Cardiac septum (tissue), 1 donor: ENCODE results near the gene GPC5. TPM values are rescaled to one million over a fixed set of nuclear protein-coding genes. Genes with fewer than 3 reads are reported as not detected.
"Not testable (repeated sequence)": the region's sequence is repeated elsewhere in the genome, so short reads cannot be mapped to it uniquely, and the experiment has no call there.

Experiments
- DNase-seq: peaks from one replicate; pipeline ENCODE4 v3.0.0-alpha.2; 2020; ENCODE audit warnings: low spot score
- intact Hi-C: fragments of 100-400 bp; cut with DNase I; formaldehyde crosslinking; loops from one replicate; pipeline ENCODE4 v1.14.0; 2022
- total RNA-seq: library from RNA; stranded (reverse); fragmentation: NEBNext Ultra II Directional; extraction: Animal tissue kit (Norgen Biotek cat#: 25700); gene quantifications from one replicate; pipeline ENCODE4 v1.2.1, GENCODE V29; 2021
- donor health status: DM: no; HTN: no; CAD: no.

GPC5 gene
- total RNA-seq, 1 donor from 2014 or later = 0.86 TPM

- no peak for DNase-seq
- intact Hi-C loops = no loop called here
Observed at GRCh38 chr13:92513672-92514071, 1115.3 kb downstream of the GPC5 start.

GRCh38 chr13:92514420-92515125 is 1116.2 kb downstream of the GPC5 start:
- DNase-seq = no peak
- intact Hi-C loops = no loop called here

GRCh38 chr13:92516878-92517277 is 1118.5 kb downstream of the GPC5 start:
- intact Hi-C loops, DNase-seq: not testable (repeated sequence)

GRCh38 chr13:92518622-92519021 is 1120.2 kb downstream of the GPC5 start:
- DNase-seq, intact Hi-C loops: not testable (repeated sequence)

GRCh38 chr13:92530364-92530763 is 1131.9 kb downstream of the GPC5 start:
- intact Hi-C loops = no loop called here
- no peak for DNase-seq

- DNase-seq = no peak
- intact Hi-C loops = no loop called here
Observed at GRCh38 chr13:92535222-92536006, 1137.0 kb downstream of the GPC5 start.

- DNase-seq = no peak
- intact Hi-C loops = no loop called here
Observed at GRCh38 chr13:92537471-92537870, 1139.0 kb downstream of the GPC5 start.

GRCh38 chr13:92538164-92538563 is 1139.7 kb downstream of the GPC5 start:
- intact Hi-C loops = no loop called here
- DNase-seq = no peak

- DNase-seq, intact Hi-C loops: not testable (repeated sequence)
Observed at GRCh38 chr13:92539148-92539547, 1140.7 kb downstream of the GPC5 start.

GRCh38 chr13:92547266-92547665 is 1148.8 kb downstream of the GPC5 start:
- no peak for DNase-seq
- intact Hi-C loops = no loop called here

- intact Hi-C loops = no loop called here
- no peak for DNase-seq
Observed at GRCh38 chr13:92549276-92549675, 1150.9 kb downstream of the GPC5 start.

- no peak for DNase-seq
- intact Hi-C loops = no loop called here
Observed at GRCh38 chr13:92553470-92554114, 1155.2 kb downstream of the GPC5 start.

GRCh38 chr13:92560883-92561282 is 1162.5 kb downstream of the GPC5 start:
- intact Hi-C loops = no loop called here
- no peak for DNase-seq

GRCh38 chr13:92564942-92565341 is 1166.5 kb downstream of the GPC5 start:
- intact Hi-C loops = no loop called here
- no peak for DNase-seq

- no peak for DNase-seq
- intact Hi-C loops = no loop called here
Observed at GRCh38 chr13:92566767-92567166, 1168.3 kb downstream of the GPC5 start.

- DNase-seq = no peak
- intact Hi-C loops = no loop called here
Observed at GRCh38 chr13:92572190-92572589, 1173.8 kb downstream of the GPC5 start.

GRCh38 chr13:92573467-92574057 is 1175.1 kb downstream of the GPC5 start:
- intact Hi-C loops = no loop called here
- no peak for DNase-seq

GRCh38 chr13:92574499-92574898 is 1176.1 kb downstream of the GPC5 start:
- intact Hi-C loops = no loop called here
- no peak for DNase-seq

- intact Hi-C loops = no loop called here
Observed at GRCh38 chr13:92575777-92576176, 1177.4 kb downstream of the GPC5 start.

GRCh38 chr13:92578358-92578757 is 1179.9 kb downstream of the GPC5 start:
- DNase-seq = no peak
- intact Hi-C loops = no loop called here

More at GRCh38 chr13:92575777-92576176, 1177.4 kb downstream of the GPC5 start:
- DNase-seq = no peak
